Measurements from ENCODE around the gene LHX4.

DNA sequence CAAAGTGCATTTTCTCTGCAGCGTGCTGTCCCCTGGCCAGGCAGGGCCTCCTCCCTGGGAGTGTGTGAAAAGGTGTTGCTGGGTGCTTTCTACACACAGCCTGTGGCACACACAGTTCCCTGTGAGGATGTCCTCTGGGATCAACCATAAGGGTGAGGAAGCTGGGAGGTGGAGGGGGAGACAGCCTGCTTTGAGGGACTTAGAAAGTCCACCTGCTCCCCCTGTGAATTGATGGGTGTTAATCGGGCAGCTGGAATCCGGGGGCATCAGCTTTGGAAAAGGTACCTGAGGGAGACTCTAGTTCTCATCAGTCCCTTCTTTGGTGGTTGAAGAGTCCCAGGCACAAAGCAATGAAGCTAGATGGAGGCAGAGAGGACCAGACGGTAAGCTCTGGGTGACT lies 35.8 kb downstream of the LHX4 start:
- no peak for TF ChIP-seq CTCF (IDR thresholded peaks at IDR 0.05; ENCODE audit: low read depth, low read length, poor library complexity, severe bottlenecking)
- no peak for TF ChIP-seq EZH2phosphoT487 (IDR thresholded peaks at IDR 0.05; ENCODE audit: borderline replicate concordance, low read length)

Measured in DOHH2 (cell line).